ENCODE measurements around the gene ZNF354C. TPM values are rescaled to one million over a fixed set of nuclear protein-coding genes. Genes with fewer than 3 reads are reported as not detected.
A peak's percentile ranks its signal among the peaks of the same experiment; 100 is the strongest.

ZNF354C gene
- total RNA-seq, 1 experiment from 2014 or later: not detected

- Histone ChIP-seq H3K27me3 (replicated peaks) (no peaks in the 10 kb centered on the region), H3K36me3 (no peaks in the 10 kb centered on the region), H3K9me3 (replicated peaks) (peaks cover 76% of the 10 kb centered on the region), H3K4me3 (no peak overlapping the region), H3K4me1 (replicated peaks) (no peaks in the 10 kb centered on the region), H3K27ac (no peak overlapping the region)
- no peak for DNase-seq (ENCODE audit: low read depth in 1 of 2, low spot score in 2 of 2)
Observed at GRCh38 chr5:179119415-179120170, 59.4 kb downstream of the ZNF354C start.

- no peak for DNase-seq (ENCODE audit: low read depth in 1 of 2, low spot score in 2 of 2)
- peaks cover 80% of the 10 kb centered on the region for H3K9me3 ChIP-seq (replicated peaks)
- no peak overlapping the region for H3K4me3 ChIP-seq
- no peaks in the 10 kb centered on the region for H3K36me3 ChIP-seq
- H3K27ac ChIP-seq: no peak overlapping the region
- H3K4me1 ChIP-seq (replicated peaks): no peaks in the 10 kb centered on the region
- no peaks in the 10 kb centered on the region for H3K27me3 ChIP-seq (replicated peaks)
Observed at GRCh38 chr5:179120421-179120861, 60.3 kb downstream of the ZNF354C start.

- Histone ChIP-seq H3K9me3 (replicated peaks) (peaks cover 81% of the 10 kb centered on the region), H3K27ac (no peak overlapping the region), H3K4me1 (replicated peaks) (no peaks in the 10 kb centered on the region), H3K27me3 (replicated peaks) (no peaks in the 10 kb centered on the region), H3K4me3 (no peak overlapping the region), H3K36me3 (no peaks in the 10 kb centered on the region)
- DNase-seq (ENCODE audit: low read depth in 1 of 2, low spot score in 2 of 2): peak in 1 of 2 experiments; percentile 45
Observed at GRCh38 chr5:179120951-179121666, 60.9 kb downstream of the ZNF354C start.

GRCh38 chr5:179121667-179122111 lies 61.5 kb downstream of the ZNF354C start:
- Histone ChIP-seq H3K4me3 (no peak overlapping the region), H3K27ac (no peak overlapping the region), H3K9me3 (replicated peaks) (peaks cover 86% of the 10 kb centered on the region), H3K27me3 (replicated peaks) (no peaks in the 10 kb centered on the region), H3K4me1 (replicated peaks) (no peaks in the 10 kb centered on the region), H3K36me3 (no peaks in the 10 kb centered on the region)
- DNase-seq (ENCODE audit: low read depth in 1 of 2, low spot score in 2 of 2): no peak

GRCh38 chr5:179122411-179123108 lies 62.4 kb downstream of the ZNF354C start:
- Histone ChIP-seq H3K27ac (no peak overlapping the region), H3K36me3 (no peaks in the 10 kb centered on the region), H3K27me3 (replicated peaks) (no peaks in the 10 kb centered on the region), H3K9me3 (replicated peaks) (peaks cover 87% of the 10 kb centered on the region), H3K4me1 (replicated peaks) (no peaks in the 10 kb centered on the region), H3K4me3 (no peak overlapping the region)
- DNase-seq (ENCODE audit: low read depth in 1 of 2, low spot score in 2 of 2): no peak

GRCh38 chr5:179123109-179123426 lies 62.9 kb downstream of the ZNF354C start:
- no peak overlapping the region for H3K4me3 ChIP-seq
- no peak for DNase-seq (ENCODE audit: low read depth in 1 of 2, low spot score in 2 of 2)
- peaks cover 87% of the 10 kb centered on the region for H3K9me3 ChIP-seq (replicated peaks)
- H3K36me3 ChIP-seq: no peaks in the 10 kb centered on the region
- H3K27ac ChIP-seq: no peak overlapping the region
- H3K4me1 ChIP-seq (replicated peaks): no peaks in the 10 kb centered on the region
- no peaks in the 10 kb centered on the region for H3K27me3 ChIP-seq (replicated peaks)

- no peaks in the 10 kb centered on the region for H3K36me3 ChIP-seq
- no peak overlapping the region for H3K4me3 ChIP-seq
- H3K27me3 ChIP-seq (replicated peaks): no peaks in the 10 kb centered on the region
- H3K4me1 ChIP-seq (replicated peaks): no peaks in the 10 kb centered on the region
- peak in 1 of 2 experiments; percentile 38 for DNase-seq (ENCODE audit: low read depth in 1 of 2, low spot score in 2 of 2)
- peaks cover 86% of the 10 kb centered on the region for H3K9me3 ChIP-seq (replicated peaks)
- H3K27ac ChIP-seq: no peak overlapping the region
Observed at GRCh38 chr5:179123491-179124272, 63.5 kb downstream of the ZNF354C start.

- Histone ChIP-seq H3K4me3 (no peak overlapping the region), H3K36me3 (no peaks in the 10 kb centered on the region), H3K9me3 (replicated peaks) (peaks cover 85% of the 10 kb centered on the region), H3K27ac (no peak overlapping the region), H3K27me3 (replicated peaks) (no peaks in the 10 kb centered on the region), H3K4me1 (replicated peaks) (no peaks in the 10 kb centered on the region)
- peak in 1 of 2 experiments; percentile 39 for DNase-seq (ENCODE audit: low read depth in 1 of 2, low spot score in 2 of 2)
Observed at GRCh38 chr5:179124273-179124852, 64.2 kb downstream of the ZNF354C start.

GRCh38 chr5:179124853-179125788 lies 64.9 kb downstream of the ZNF354C start:
- peaks cover 87% of the 10 kb centered on the region for H3K9me3 ChIP-seq (replicated peaks)
- no peaks in the 10 kb centered on the region for H3K4me1 ChIP-seq (replicated peaks)
- no peak overlapping the region for H3K27ac ChIP-seq
- H3K36me3 ChIP-seq: no peaks in the 10 kb centered on the region
- peak in 1 of 2 experiments; percentile 42 for DNase-seq (ENCODE audit: low read depth in 1 of 2, low spot score in 2 of 2)
- H3K27me3 ChIP-seq (replicated peaks): no peaks in the 10 kb centered on the region
- H3K4me3 ChIP-seq: no peak overlapping the region

GRCh38 chr5:179125789-179126505 lies 65.8 kb downstream of the ZNF354C start:
- Histone ChIP-seq H3K4me1 (replicated peaks) (no peaks in the 10 kb centered on the region), H3K27me3 (replicated peaks) (no peaks in the 10 kb centered on the region), H3K4me3 (no peak overlapping the region), H3K9me3 (replicated peaks) (peaks cover 81% of the 10 kb centered on the region), H3K36me3 (0 out of 2 replicates have a peak, but pooled peaks cover 3% of the 10 kb centered on the region), H3K27ac (no peak overlapping the region)
- DNase-seq (ENCODE audit: low read depth in 1 of 2, low spot score in 2 of 2): peak in 1 of 2 experiments; percentile 41

- DNase-seq (ENCODE audit: low read depth in 1 of 2, low spot score in 2 of 2): peak in 1 of 2 experiments; percentile 40
- 0 out of 2 replicates have a peak, but pooled peaks cover 3% of the 10 kb centered on the region for H3K36me3 ChIP-seq
- H3K27ac ChIP-seq: no peak overlapping the region
- peaks cover 79% of the 10 kb centered on the region for H3K9me3 ChIP-seq (replicated peaks)
- H3K27me3 ChIP-seq (replicated peaks): no peaks in the 10 kb centered on the region
- H3K4me3 ChIP-seq: no peak overlapping the region
- H3K4me1 ChIP-seq (replicated peaks): no peaks in the 10 kb centered on the region
Observed at GRCh38 chr5:179126506-179126991, 66.4 kb downstream of the ZNF354C start.

All from SJSA1 (cell line).